ENCODE measurements around the gene AKR1C2. TPM values are rescaled to one million over a fixed set of nuclear protein-coding genes. Genes with fewer than 3 reads are reported as not detected.
"Not testable (repeated sequence)": the region's sequence is repeated elsewhere in the genome, so short reads cannot be mapped to it uniquely, and the experiment has no call there.

The AKR1C2 gene
- total RNA-seq, 1 donor from 2014 or later, result 4.4 TPM

DNA sequence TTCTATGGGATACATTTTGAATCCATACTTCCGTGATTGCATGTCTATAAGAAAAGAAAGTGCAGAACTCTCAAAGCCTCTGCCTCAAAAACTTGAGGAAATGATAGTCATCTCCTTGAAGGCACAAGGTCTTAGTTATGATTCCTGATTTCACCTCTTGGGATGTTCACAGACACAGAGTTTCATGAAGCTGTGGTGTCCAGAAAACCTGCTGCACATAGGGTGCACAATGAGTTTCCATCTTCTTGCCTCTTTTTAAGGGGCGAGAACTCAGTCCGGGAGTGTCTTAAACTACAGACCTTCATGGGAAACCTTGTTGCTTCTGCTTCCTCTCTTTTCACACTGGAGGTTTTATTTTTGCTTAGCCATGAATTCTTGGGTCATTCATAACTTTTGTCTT, 36.5 kb downstream of the AKR1C2 start:
- not testable (repeated sequence) for H3K4me3 ChIP-seq (ENCODE audit: low read depth, low read length); DNase-seq (ENCODE audit: low read depth)

DNA sequence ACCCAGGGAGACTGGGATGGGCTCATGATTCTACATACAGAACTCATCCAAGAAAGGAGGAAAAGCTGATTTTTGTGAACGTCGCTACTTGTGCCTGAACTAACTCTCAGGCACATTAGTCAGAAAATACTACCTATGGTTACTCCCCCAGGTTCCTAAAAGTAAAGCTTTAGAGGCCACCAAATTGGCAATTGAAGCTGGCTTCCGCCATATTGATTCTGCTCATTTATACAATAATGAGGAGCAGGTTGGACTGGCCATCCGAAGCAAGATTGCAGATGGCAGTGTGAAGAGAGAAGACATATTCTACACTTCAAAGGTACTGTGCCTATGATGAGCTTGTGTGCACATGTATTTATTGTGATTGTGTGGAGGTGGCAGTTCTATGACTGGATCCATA, 37.9 kb downstream of the AKR1C2 start:
- not testable (repeated sequence) for H3K4me3 ChIP-seq (ENCODE audit: low read depth, low read length); DNase-seq (ENCODE audit: low read depth)

DNA sequence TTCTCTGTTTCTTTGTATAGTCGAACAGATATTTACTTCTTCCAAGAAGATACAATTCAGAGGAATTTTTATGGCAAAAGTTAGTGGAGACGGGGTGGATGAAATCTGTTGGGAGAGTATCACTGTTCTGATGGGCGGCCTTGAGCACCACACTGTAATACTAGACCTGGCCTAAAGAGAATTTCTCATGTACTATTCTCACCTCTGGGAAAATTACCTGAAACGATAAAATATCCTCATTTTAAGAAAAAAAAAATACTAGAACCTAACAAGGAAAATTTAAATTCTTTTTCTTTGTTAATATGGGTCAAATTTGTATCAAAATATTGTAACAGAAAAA, 39.9 kb downstream of the AKR1C2 start:
- H3K4me3 ChIP-seq (ENCODE audit: low read depth, low read length); DNase-seq (ENCODE audit: low read depth): not testable (repeated sequence)

DNA sequence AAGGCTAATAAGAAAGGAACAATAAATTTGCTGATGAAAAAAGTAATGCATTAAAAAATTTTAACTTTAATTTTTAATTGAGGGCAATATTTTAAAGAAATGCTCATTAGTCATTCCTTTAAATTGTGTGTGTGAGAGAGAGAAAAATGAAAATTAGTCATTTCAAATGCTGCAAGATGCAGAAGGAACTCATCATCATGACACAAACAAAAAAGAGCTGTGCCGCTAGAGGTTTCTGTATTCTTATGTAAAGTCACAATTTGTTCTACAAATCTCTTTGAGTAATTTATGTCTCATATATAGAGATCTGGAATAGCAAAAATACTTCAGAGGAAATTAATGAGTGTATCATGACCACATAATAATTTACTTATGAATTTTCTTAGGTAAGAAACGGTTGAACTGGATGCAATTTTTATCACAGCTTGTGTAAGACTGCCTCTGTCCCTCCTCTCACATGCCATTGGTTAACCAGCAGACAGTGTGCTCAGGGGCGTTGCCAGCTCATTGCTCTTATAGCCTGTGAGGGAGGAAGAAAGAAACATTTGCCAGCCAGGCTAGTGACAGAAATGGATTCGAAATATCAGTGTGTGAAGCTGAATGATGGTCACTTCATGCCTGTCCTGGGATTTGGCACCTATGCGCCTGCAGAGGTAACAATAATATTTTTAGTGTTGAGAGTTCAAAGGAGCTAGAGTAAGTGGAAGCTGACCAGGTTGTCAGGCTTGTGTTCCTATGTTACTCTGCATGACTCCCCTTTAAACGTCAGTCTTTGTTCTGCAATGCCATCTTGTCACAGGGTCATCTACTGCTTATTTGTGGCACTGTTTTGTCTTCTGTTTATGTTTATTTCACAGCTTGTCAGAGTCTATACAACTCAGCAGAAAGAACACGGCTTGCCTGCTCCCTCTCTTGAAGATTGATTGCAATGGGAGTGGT, 40.5 kb downstream of the AKR1C2 start, which contains the start of gene AKR1C1:
AKR1C1 (plus strand) TSS at position 540 of the 939 bp plus-strand sequence; CDS start at position 570, 30 bp downstream.
- H3K4me3 ChIP-seq (ENCODE audit: low read depth, low read length), result peak within 1 kb of the TSS; percentile 37
- not testable (repeated sequence) for DNase-seq (ENCODE audit: low read depth)

DNA sequence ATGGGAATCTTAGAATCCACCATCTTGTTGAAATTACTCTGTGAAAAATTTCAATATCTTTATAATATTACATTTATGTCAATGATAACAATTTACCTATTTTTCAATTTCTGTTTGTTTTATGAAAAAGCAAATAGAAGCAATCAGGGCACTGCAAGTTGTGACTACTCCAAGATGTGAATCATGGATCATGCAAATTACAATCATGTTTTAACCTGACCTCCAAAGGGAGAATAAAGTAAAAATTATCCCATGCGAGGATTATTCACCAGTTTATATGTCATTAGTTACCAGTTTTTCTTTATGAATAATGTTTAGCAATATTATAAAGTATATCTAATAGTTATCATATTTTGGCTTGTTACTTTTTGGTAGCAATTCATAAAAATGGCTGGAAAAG, 41.3 kb downstream of the AKR1C2 start:
- H3K4me3 ChIP-seq (ENCODE audit: low read depth, low read length); DNase-seq (ENCODE audit: low read depth): not testable (repeated sequence)

DNA sequence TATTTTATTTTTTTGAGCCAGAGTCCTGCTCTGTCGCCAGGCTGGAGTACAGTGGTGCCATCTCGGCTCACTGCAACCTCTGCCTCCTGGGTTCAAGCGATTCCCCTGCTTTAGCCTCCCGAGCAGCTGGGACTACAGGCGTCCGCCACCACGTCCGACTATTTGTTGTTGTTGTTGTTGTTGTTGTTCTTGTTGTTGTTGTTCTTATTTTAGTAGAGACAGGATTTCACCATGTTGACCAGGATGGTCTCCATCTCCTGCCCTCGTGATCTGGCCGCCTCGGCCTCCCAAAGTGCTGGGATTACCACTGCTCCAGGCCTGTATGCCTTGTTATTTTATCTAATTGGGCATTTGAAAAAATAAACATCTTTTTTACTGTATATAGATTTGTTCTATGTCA, 42.1 kb downstream of the AKR1C2 start:
- not testable (repeated sequence) for H3K4me3 ChIP-seq (ENCODE audit: low read depth, low read length); DNase-seq (ENCODE audit: low read depth)

DNA sequence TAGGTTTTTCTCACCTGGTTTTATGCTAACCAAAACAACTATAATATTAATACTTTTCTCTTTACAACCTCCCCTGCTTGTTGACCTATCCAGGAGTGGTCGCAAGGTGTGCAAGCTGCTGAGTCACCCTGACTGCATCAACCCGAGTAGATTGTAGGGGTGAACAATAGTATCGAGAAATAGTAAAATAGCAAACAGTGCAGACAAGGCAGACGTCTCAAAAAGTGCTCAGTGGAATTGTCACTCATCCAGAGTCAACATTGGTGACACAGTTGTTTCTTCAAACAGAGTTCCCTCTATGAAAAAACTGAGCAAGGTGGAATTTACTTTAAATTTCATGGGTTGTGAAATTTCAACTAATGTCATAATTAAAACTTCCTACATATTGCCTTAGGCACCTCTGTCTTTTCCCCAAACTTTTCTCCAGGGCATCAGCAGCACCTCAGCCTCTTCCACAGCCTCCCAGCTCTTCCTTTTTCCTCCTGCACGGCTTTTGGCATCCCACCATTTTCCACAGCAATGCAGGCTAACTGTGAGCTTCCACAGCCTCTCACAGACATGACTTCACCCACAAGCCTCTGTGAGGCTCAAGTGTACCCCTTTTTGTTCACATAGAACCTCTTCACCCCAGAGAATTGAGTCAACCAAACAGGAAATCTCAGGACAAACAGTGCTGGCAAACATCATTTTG, 46.6 kb downstream of the AKR1C2 start:
- DNase-seq (ENCODE audit: low read depth); H3K4me3 ChIP-seq (ENCODE audit: low read depth, low read length): not testable (repeated sequence)

DNA sequence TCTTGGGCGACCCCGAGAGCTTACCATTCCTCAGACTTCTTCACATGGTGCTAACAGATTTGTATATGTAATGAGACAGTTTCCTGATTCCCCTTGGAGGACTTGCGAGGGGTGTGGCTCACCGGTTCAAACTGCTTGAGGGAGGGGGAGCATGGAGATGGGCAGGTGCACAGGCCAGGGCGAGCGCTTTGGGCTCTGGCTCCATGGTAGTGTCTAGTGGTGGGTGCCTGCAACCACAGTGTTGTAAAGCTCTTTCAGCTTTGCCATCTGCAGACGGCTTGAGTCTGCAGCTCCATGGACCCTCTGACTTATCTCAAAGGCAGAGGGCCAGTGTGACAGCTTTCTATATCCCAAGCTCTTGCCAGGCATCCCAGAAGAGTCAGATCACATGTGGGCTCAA, 47.6 kb downstream of the AKR1C2 start:
- not testable (repeated sequence) for H3K4me3 ChIP-seq (ENCODE audit: low read depth, low read length); DNase-seq (ENCODE audit: low read depth)

DNA sequence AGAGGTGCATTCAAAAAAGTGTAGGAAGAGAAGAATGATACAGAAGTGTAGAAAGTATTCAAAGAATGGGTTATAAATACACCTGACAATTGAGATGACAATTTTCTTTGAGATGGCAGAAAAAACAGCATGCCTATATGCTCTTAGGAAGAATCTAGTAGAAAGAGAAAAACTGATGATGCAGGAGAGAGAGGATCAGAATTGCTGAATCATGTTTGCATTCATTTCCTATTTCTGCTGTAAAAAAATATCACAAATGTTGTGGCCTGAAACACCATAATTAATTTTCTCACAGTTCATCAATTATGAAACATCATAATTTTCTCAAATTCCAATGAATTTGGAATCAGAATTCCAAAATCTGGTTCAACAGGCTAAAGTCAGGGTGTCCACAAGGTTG, 50.3 kb downstream of the AKR1C2 start:
- no peak overlapping the region for H3K4me3 ChIP-seq (ENCODE audit: low read depth, low read length)
- TF ChIP-seq, protein P1, sequence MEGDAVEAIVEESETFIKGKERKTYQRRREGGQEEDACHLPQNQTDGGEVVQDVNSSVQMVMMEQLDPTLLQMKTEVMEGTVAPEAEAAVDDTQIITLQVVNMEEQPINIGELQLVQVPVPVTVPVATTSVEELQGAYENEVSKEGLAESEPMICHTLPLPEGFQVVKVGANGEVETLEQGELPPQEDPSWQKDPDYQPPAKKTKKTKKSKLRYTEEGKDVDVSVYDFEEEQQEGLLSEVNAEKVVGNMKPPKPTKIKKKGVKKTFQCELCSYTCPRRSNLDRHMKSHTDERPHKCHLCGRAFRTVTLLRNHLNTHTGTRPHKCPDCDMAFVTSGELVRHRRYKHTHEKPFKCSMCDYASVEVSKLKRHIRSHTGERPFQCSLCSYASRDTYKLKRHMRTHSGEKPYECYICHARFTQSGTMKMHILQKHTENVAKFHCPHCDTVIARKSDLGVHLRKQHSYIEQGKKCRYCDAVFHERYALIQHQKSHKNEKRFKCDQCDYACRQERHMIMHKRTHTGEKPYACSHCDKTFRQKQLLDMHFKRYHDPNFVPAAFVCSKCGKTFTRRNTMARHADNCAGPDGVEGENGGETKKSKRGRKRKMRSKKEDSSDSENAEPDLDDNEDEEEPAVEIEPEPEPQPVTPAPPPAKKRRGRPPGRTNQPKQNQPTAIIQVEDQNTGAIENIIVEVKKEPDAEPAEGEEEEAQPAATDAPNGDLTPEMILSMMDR (conservative IDR thresholded peaks at IDR 0.05; ENCODE audit: low read depth, low read length), result no peak
- no peak for DNase-seq (ENCODE audit: low read depth)

DNA sequence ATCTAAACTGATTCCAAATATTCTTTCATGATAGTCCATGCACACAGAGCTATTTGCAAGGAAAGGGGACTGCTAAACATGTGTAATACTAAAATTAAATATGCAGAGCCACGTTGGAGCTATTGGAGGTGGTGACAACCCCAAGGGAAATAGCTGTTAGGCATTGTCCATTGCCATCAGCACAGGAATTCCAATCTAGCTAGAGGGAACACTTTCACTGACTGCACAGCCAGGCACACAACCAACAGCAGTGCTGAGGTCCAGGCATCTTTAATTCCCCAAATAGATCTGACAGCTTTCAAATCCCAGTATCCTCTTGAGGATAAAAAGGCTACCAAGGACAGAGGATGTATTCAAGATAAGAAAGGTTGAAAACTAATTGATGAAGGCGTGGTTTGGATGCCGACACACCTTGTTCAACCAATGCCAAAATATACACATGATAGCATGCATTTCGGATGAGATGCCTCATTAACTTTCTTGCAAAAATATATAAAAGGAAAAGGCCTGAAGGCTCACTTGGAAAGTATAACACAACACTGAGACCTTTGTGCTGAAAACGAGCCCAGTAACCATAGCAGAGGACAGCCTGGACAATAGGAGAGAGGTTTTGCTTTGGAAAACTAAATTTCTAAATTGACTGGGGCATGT, 52.0 kb downstream of the AKR1C2 start:
- not testable (repeated sequence) for DNase-seq (ENCODE audit: low read depth)

DNA sequence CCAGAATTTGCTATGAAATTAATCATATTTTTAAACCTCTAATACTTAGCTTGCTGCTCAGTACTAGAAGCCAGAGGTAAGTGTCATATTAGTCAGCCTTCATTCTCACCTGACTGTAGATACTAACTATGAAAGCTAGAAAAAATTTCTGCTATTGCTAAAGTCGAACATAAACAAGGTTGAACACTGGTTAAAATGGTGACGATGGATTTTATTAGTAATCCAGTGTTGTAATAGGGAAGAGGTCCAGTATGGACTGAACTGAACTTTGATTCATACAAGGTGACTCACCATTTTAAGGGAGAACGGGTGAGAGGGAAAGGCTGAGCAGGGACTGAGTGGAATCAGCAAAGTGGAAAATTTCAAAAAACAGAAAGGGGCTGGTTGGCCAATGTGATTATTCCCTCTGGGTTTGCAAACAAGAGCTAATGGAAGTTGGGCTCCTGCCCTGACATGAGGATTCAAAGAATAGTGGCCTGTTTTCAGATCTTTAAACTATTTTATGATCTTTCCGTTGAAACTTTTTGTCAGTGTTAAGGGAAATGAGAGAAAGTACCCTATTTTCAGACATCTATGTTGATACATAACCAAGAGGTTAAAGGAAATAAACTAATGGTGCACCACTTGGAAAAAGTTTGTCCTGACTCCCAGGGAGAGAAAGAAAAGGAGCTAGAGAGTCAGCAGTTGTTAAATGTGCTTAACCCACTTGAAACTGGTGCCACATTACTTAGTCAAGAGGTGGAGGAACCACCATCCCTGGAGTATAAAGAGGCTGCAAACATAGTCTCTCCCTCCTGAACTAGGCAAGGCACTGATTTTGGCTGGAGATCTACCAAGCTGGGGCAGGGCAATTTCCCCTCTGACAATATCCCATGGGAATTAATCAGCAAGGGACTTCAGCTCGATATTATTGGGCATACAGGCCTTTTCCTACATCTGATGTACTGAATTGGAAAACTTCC, 55.7 kb downstream of the AKR1C2 start:
- peak; percentile 100 for DNase-seq (ENCODE audit: low read depth)
- H3K4me3 ChIP-seq (ENCODE audit: low read depth, low read length), result no peak overlapping the region
- TF ChIP-seq, protein P1 (conservative IDR thresholded peaks at IDR 0.05; ENCODE audit: low read depth, low read length), result no peak

More for the DNA sequence above, 52.0 kb downstream of the AKR1C2 start:
- not testable (repeated sequence) for H3K4me3 ChIP-seq (ENCODE audit: low read depth, low read length)

All from epithelial cell of proximal tubule (primary cell).